Measurements from ENCODE around the gene OGFOD3. TPM values are rescaled to one million over a fixed set of nuclear protein-coding genes. Genes with fewer than 3 reads are reported as not detected.

The OGFOD3 gene
- total RNA-seq, 1 donor from 2014 or later, result 25.5 TPM

DNA sequence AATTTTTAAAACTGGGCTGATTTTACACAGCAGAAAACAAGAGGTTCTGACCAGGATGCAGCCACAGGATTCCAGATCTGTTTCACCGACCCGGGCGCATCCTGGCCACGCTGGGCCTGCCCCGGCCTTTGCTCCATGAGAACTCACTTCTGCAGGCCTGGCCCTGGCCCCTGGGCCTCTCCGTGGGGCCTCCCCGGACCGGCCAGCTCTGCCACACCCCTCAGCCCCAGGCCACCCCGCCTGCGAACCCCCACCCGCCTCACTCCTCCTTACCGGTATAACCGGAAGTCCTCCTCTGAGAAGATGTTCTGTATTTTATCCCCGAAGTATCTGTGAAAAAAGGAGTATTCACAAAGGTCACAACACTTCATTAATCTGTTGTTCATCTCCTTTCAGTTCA, 13.3 kb downstream of the OGFOD3 start:
- H3K4me3 ChIP-seq, result no peak overlapping the region
- TF ChIP-seq POLR2AphosphoS5 (IDR thresholded peaks at IDR 0.05; ENCODE audit: insufficient read depth in 1 of 2, low read depth in 1 of 2), result no peak
- TF ChIP-seq, protein P1, sequence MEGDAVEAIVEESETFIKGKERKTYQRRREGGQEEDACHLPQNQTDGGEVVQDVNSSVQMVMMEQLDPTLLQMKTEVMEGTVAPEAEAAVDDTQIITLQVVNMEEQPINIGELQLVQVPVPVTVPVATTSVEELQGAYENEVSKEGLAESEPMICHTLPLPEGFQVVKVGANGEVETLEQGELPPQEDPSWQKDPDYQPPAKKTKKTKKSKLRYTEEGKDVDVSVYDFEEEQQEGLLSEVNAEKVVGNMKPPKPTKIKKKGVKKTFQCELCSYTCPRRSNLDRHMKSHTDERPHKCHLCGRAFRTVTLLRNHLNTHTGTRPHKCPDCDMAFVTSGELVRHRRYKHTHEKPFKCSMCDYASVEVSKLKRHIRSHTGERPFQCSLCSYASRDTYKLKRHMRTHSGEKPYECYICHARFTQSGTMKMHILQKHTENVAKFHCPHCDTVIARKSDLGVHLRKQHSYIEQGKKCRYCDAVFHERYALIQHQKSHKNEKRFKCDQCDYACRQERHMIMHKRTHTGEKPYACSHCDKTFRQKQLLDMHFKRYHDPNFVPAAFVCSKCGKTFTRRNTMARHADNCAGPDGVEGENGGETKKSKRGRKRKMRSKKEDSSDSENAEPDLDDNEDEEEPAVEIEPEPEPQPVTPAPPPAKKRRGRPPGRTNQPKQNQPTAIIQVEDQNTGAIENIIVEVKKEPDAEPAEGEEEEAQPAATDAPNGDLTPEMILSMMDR (IDR thresholded peaks at IDR 0.05), result no peak
- no peak for TF ChIP-seq POLR2A (IDR thresholded peaks at IDR 0.05)
- H3K36me3 ChIP-seq, result peaks cover 0 to 24% of the 10 kb centered on the region in 2 donors
- intact Hi-C loops (cut with DNase I), result no loop called here
- H3K4me1 ChIP-seq, result peaks cover 10% of the 10 kb centered on the region
- no peaks in the 10 kb centered on the region for H3K9me3 ChIP-seq
- no peak for DNase-seq (ENCODE audit: extremely low spot score in 2 of 2)
- H3K27ac ChIP-seq, result no peak overlapping the region
- no peaks in the 10 kb centered on the region for H3K27me3 ChIP-seq

DNA sequence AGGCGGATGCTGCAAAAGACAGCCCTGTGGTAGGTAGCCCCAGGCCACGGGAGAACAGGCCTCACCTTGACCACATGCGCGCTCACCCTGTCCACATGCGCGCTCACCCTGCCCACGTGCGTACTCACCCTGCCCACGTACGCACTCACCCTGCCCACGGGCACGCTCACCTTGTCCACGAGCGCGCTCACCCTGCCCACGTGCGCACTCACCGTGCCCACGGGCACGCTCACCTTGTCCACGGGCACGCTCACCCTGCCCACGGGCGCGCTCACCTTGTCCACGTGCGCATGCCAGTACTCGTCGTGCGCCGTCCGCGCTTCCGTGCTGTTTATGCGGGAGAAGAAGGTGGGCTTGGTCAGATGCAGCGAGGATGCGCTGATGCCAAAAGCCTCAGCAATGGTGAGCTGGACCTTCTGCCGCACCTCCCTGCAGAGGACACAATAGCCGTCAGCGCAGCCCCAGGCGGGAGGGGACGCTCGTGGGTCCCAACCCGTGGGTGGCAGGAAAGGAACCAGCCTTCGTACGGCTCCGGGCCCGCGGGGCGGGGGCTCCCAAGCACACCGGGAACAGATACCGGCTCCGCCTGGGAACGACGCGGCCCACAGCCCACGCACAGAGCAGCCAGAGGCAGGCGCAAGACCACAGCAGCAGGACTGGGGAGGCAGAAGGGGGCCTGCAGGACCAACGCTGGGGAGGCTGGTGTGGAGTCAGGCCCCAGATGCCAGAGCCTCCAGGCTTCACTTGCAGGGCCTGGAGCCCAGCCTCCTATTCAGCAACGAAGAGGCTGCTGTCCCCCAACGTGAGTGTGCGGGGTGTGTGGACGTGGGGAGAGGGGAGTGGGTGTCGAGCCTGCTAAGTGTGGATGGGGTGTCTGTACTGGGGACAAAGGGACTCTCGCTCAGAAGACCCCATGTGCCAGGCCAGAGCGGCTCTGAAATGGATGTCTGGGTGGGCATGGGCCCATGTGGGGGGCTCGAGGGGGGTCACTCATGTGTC, 14.4 kb downstream of the OGFOD3 start:
- H3K27me3 ChIP-seq, result no peaks in the 10 kb centered on the region
- no peak overlapping the region for H3K27ac ChIP-seq
- H3K9me3 ChIP-seq, result no peaks in the 10 kb centered on the region
- TF ChIP-seq, protein P1 (IDR thresholded peaks at IDR 0.05), result no peak
- no peak for TF ChIP-seq POLR2A (IDR thresholded peaks at IDR 0.05)
- no peak for TF ChIP-seq POLR2AphosphoS5 (IDR thresholded peaks at IDR 0.05; ENCODE audit: insufficient read depth in 1 of 2, low read depth in 1 of 2)
- no peak overlapping the region for H3K4me3 ChIP-seq
- no peak for DNase-seq (ENCODE audit: extremely low spot score in 2 of 2)
- intact Hi-C loops (cut with DNase I), result no loop called here
- peaks cover 21% of the 10 kb centered on the region for H3K4me1 ChIP-seq
- H3K36me3 ChIP-seq, result peaks cover 0 to 24% of the 10 kb centered on the region in 2 donors

DNA sequence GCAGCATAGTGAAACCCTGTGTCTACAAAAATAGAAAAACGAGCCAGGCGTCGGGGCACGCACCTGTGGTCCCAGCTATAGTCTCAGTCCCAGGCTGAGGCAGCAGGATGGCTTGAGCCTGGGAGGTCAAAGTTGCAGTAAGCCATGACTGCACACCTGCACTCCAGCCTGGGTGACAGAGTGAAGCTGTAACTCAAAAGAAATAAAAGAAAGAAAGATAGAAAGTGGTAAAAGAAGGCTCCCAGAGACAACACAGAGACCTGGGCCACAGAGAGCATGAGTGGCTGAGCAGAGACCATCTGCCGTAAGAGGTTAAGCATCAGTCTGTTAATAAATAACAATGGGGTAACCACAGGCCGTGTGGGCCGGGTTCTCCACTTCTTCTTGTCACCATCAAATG, 15.5 kb downstream of the OGFOD3 start:
- intact Hi-C loops (cut with DNase I), result no loop called here
- Histone ChIP-seq H3K36me3 (peaks cover 0 to 20% of the 10 kb centered on the region in 2 donors), H3K4me1 (peaks cover 27% of the 10 kb centered on the region)

DNA sequence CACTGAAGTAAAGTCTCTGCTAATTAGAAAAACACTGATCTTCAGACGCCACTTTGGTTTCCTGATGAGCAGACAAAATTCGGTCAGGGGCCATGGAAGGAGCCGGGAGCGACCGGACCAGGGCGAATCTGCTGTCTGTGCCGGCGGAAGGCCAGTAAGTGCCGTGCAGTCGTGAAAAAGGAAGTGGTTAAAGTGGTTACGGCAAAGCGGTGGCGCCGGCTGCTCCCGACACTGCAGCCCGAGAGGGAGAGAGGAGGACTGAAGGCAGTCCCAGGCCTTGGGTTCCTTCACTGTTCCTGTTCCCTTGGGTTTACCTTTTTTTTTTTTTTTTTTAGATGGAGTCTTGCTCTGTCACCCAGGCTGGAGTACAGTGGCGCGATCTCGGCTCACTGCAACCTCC, 17.6 kb downstream of the OGFOD3 start:
- H3K4me1 ChIP-seq, result peaks cover 38% of the 10 kb centered on the region
- TF ChIP-seq POLR2AphosphoS5 (IDR thresholded peaks at IDR 0.05; ENCODE audit: insufficient read depth in 1 of 2, low read depth in 1 of 2) (no peak), POLR2A (IDR thresholded peaks at IDR 0.05) (no peak)
- TF ChIP-seq, protein P1 (IDR thresholded peaks at IDR 0.05), result no peak
- no peak overlapping the region for H3K27ac ChIP-seq
- H3K4me3 ChIP-seq, result no peak overlapping the region
- DNase-seq (ENCODE audit: extremely low spot score in 2 of 2), result no peak
- H3K27me3 ChIP-seq, result no peaks in the 10 kb centered on the region
- H3K9me3 ChIP-seq, result no peaks in the 10 kb centered on the region
- H3K36me3 ChIP-seq, result peaks cover 0 to 20% of the 10 kb centered on the region in 2 donors
- intact Hi-C loops (cut with DNase I), result no loop called here

More for the DNA sequence above, 15.5 kb downstream of the OGFOD3 start:
- H3K4me3 ChIP-seq, result no peak overlapping the region
- no peaks in the 10 kb centered on the region for H3K9me3 ChIP-seq
- H3K27ac ChIP-seq, result no peak overlapping the region
- TF ChIP-seq, protein P1 (IDR thresholded peaks at IDR 0.05), result no peak
- TF ChIP-seq POLR2AphosphoS5 (IDR thresholded peaks at IDR 0.05; ENCODE audit: insufficient read depth in 1 of 2, low read depth in 1 of 2), result no peak
- TF ChIP-seq POLR2A (IDR thresholded peaks at IDR 0.05), result no peak
- H3K27me3 ChIP-seq, result no peaks in the 10 kb centered on the region
- DNase-seq (ENCODE audit: extremely low spot score in 2 of 2), result no peak

DNA sequence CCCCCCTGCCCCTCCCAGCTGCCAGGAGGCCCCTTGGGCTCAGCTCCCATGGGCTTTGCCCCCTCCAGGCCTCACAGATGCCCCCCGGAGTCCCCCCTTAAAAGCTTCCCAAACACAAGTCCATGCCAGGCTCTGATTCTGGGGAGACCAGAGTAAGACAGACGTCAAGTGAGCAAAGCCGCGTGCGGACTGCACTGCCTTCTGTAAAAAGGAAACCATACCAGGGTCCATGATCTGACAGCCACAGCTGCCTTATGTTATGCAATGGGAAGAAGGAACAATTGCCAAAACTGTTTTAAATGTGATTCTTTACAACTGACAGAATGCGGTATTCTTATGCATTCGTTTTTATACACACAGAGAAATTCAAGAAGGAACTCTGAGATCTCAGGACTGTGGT, 18.2 kb downstream of the OGFOD3 start:
- Histone ChIP-seq H3K9me3 (no peaks in the 10 kb centered on the region), H3K27me3 (no peaks in the 10 kb centered on the region), H3K4me1 (peaks cover 38% of the 10 kb centered on the region), H3K27ac (peak overlapping the region; percentile 79), H3K36me3 (peaks cover 0 to 20% of the 10 kb centered on the region in 2 donors), H3K4me3 (no peak overlapping the region)
- intact Hi-C loops (cut with DNase I), result no loop called here
- no peak for DNase-seq (ENCODE audit: extremely low spot score in 2 of 2)
- TF ChIP-seq POLR2A (IDR thresholded peaks at IDR 0.05), result no peak
- TF ChIP-seq POLR2AphosphoS5 (IDR thresholded peaks at IDR 0.05; ENCODE audit: insufficient read depth in 1 of 2, low read depth in 1 of 2), result no peak
- TF ChIP-seq, protein P1 (IDR thresholded peaks at IDR 0.05), result no peak

Measured in vagina (tissue), 2 donors.